Spinal cord (tissue), 10 donors: Measurements from ENCODE around the gene TUNAR. TPM values are rescaled to one million over a fixed set of nuclear protein-coding genes. Genes with fewer than 3 reads are reported as not detected.

Experiments
- DNase-seq, 6 donors: peaks; one replicate each; pipeline versions ENCODE4 v3.0.0 to v3.0.0-alpha.2; 2013 to 2015; ENCODE audit warnings: low spot score in 6 of 6, low read depth in 4 of 6
- H3K27ac ChIP-seq: one replicate; pipeline ENCODE4 v1.5.1; 2013; ENCODE audit warnings: low read depth, low read length, control low read depth
- H3K27me3 ChIP-seq: one replicate; pipeline ENCODE4 v1.6.1; 2013; ENCODE audit warnings: low read length; ENCODE audit not compliant: control insufficient read depth, insufficient read depth
- H3K36me3 ChIP-seq: one replicate; pipeline ENCODE4 v1.6.1; 2013; ENCODE audit warnings: low read length; ENCODE audit not compliant: control insufficient read depth, insufficient read depth
- H3K4me1 ChIP-seq: one replicate; pipeline ENCODE4 v1.6.1; 2013; ENCODE audit warnings: low read length; ENCODE audit not compliant: control insufficient read depth, insufficient read depth
- H3K4me3 ChIP-seq: one replicate; pipeline ENCODE4 v1.5.1; 2013; ENCODE audit warnings: low read depth, low read length, control low read depth
- H3K9me3 ChIP-seq: one replicate; pipeline ENCODE4 v1.6.1; 2013; ENCODE audit warnings: low read length; ENCODE audit not compliant: control insufficient read depth, insufficient read depth
- WGBS: methylation state at CpG from one replicate; pipeline ENCODE4 v1.1.5; 2013; ENCODE audit warnings: missing lambda C conversion rate; ENCODE audit not compliant: insufficient coverage; 5-methylcytosine and 5-hydroxymethylcytosine counted together
- polyA plus RNA-seq, 2 donors: library from polyadenylated mRNA; unstranded; fragments of 120-200 nt; gene quantifications; one replicate each; pipeline ENCODE4 v1.2.1, GENCODE V29; 2013; ENCODE audit not compliant: insufficient read length in 2 of 2
- total RNA-seq, 2 donors: library from RNA; depleted of rRNA in 1 of 2; stranded (reverse); fragments of 120-200 nt in 1 of 2; fragments of >200 nt in 1 of 2; gene quantifications; one replicate each; pipeline versions ENCODE4 v1.2.3 to v1.2.4, GENCODE V29; 2013 to 2014
- donor health status: healthy.

TUNAR gene
- total and polyA plus RNA-seq, 4 donors, result 9.6 to 97.1 (median 65.0) TPM

GRCh38 chr14:95835121-95835730 is 41.4 kb upstream of the TUNAR start:
- 16% methylated on average over 3 of the region's 3 CpGs for WGBS
- Histone ChIP-seq H3K4me1 (peaks cover 41% of the 10 kb centered on the region), H3K27me3 (no peaks in the 10 kb centered on the region), H3K4me3 (no peak overlapping the region), H3K27ac (no peak overlapping the region), H3K36me3 (no peaks in the 10 kb centered on the region), H3K9me3 (no peaks in the 10 kb centered on the region)
- peak in 2 of 6 donors; percentile 18 to 49 for DNase-seq

GRCh38 chr14:95838862-95839261 is 37.8 kb upstream of the TUNAR start:
- no peaks in the 10 kb centered on the region for H3K27me3 ChIP-seq
- 100% methylated on average over 1 of the region's 5 CpGs for WGBS
- H3K27ac ChIP-seq, result no peak overlapping the region
- no peak overlapping the region for H3K4me3 ChIP-seq
- H3K4me1 ChIP-seq, result peaks cover 10% of the 10 kb centered on the region
- no peaks in the 10 kb centered on the region for H3K36me3 ChIP-seq
- no peak for DNase-seq
- no peaks in the 10 kb centered on the region for H3K9me3 ChIP-seq

GRCh38 chr14:95840094-95840700 is 36.4 kb upstream of the TUNAR start:
- no peaks in the 10 kb centered on the region for H3K36me3 ChIP-seq
- H3K27me3 ChIP-seq, result no peaks in the 10 kb centered on the region
- H3K4me3 ChIP-seq, result no peak overlapping the region
- no peaks in the 10 kb centered on the region for H3K9me3 ChIP-seq
- no peak overlapping the region for H3K27ac ChIP-seq
- no peak for DNase-seq
- no peaks in the 10 kb centered on the region for H3K4me1 ChIP-seq
- WGBS, result 87% methylated on average over 7 of the region's 7 CpGs

GRCh38 chr14:95841668-95842067 is 35.0 kb upstream of the TUNAR start:
- Histone ChIP-seq H3K4me1 (no peaks in the 10 kb centered on the region), H3K27ac (no peak overlapping the region), H3K4me3 (no peak overlapping the region), H3K9me3 (no peaks in the 10 kb centered on the region), H3K27me3 (no peaks in the 10 kb centered on the region), H3K36me3 (no peaks in the 10 kb centered on the region)
- WGBS, result no CpG with 5 or more reads among the region's 1 CpG
- peak in 2 of 6 donors; percentile 65 to 72 for DNase-seq

- Histone ChIP-seq H3K27ac (no peak overlapping the region), H3K27me3 (no peaks in the 10 kb centered on the region), H3K4me1 (no peaks in the 10 kb centered on the region), H3K36me3 (no peaks in the 10 kb centered on the region), H3K9me3 (no peaks in the 10 kb centered on the region), H3K4me3 (no peak overlapping the region)
- DNase-seq, result no peak
- 100% methylated on average over 2 of the region's 3 CpGs for WGBS
These were observed 26.9 kb upstream of the TUNAR start for GRCh38 chr14:95849761-95850160.

- 90% methylated on average over 2 of the region's 4 CpGs for WGBS
- DNase-seq, result peak in 1 of 6 donors; percentile 42
- H3K27me3 ChIP-seq, result no peaks in the 10 kb centered on the region
These were observed 26.2 kb upstream of the TUNAR start for GRCh38 chr14:95850429-95850828.

GRCh38 chr14:95855606-95856005 is 21.0 kb upstream of the TUNAR start:
- no peaks in the 10 kb centered on the region for H3K4me1 ChIP-seq
- H3K27ac ChIP-seq, result no peak overlapping the region
- 67% methylated on average over 1 of the region's 4 CpGs for WGBS
- H3K9me3 ChIP-seq, result no peaks in the 10 kb centered on the region
- H3K27me3 ChIP-seq, result no peaks in the 10 kb centered on the region
- H3K4me3 ChIP-seq, result no peak overlapping the region
- no peak for DNase-seq
- no peaks in the 10 kb centered on the region for H3K36me3 ChIP-seq

More at GRCh38 chr14:95850429-95850828, 26.2 kb upstream of the TUNAR start:
- no peaks in the 10 kb centered on the region for H3K36me3 ChIP-seq
- no peak overlapping the region for H3K4me3 ChIP-seq
- no peaks in the 10 kb centered on the region for H3K4me1 ChIP-seq
- H3K9me3 ChIP-seq, result no peaks in the 10 kb centered on the region
- H3K27ac ChIP-seq, result no peak overlapping the region

- H3K4me3 ChIP-seq, result no peak overlapping the region
- peak in 1 of 6 donors; percentile 31 for DNase-seq
- WGBS, result no CpG with 5 or more reads among the region's 2 CpGs
- no peaks in the 10 kb centered on the region for H3K27me3 ChIP-seq
- no peaks in the 10 kb centered on the region for H3K4me1 ChIP-seq
- no peaks in the 10 kb centered on the region for H3K9me3 ChIP-seq
- no peak overlapping the region for H3K27ac ChIP-seq
- no peaks in the 10 kb centered on the region for H3K36me3 ChIP-seq
These were observed 19.4 kb upstream of the TUNAR start for GRCh38 chr14:95857275-95857674.

GRCh38 chr14:95858893-95859292 is 17.7 kb upstream of the TUNAR start:
- 78% methylated on average over 4 of the region's 4 CpGs for WGBS
- no peaks in the 10 kb centered on the region for H3K36me3 ChIP-seq
- no peak for DNase-seq
- H3K4me1 ChIP-seq, result no peaks in the 10 kb centered on the region
- H3K9me3 ChIP-seq, result no peaks in the 10 kb centered on the region
- H3K27me3 ChIP-seq, result no peaks in the 10 kb centered on the region
- H3K27ac ChIP-seq, result no peak overlapping the region
- H3K4me3 ChIP-seq, result no peak overlapping the region

- peak in 1 of 6 donors; percentile 16 for DNase-seq
- 19% methylated on average over 3 of the region's 3 CpGs for WGBS
- Histone ChIP-seq H3K9me3 (no peaks in the 10 kb centered on the region), H3K27me3 (no peaks in the 10 kb centered on the region), H3K4me3 (no peak overlapping the region), H3K36me3 (no peaks in the 10 kb centered on the region), H3K4me1 (no peaks in the 10 kb centered on the region), H3K27ac (no peak overlapping the region)
These were observed 14.4 kb upstream of the TUNAR start for GRCh38 chr14:95862243-95862642.
